Upper lobe of left lung (tissue), 4 donors: ENCODE results near the gene ITGA8.

ENCODE experiments used
- EP300 ChIP-seq, 4 donors: sonication (generic); formaldehyde crosslinking; IDR thresholded peaks; one replicate each; pipeline ENCODE4 v1.5.1; 2017; ENCODE audit warnings: antibody characterized with exemption in 4 of 4, control low read depth in 2 of 4
- POLR2A ChIP-seq, 4 donors: fragments of 450-650 bp; IDR thresholded peaks; one replicate each; pipeline ENCODE4 v1.5.1; 2016 to 2017; ENCODE audit warnings: antibody characterized with exemption in 4 of 4, mild to moderate bottlenecking in 2 of 4
- POLR2AphosphoS5 ChIP-seq, 2 donors: sonication (generic); formaldehyde crosslinking; IDR thresholded peaks; one replicate each; pipeline ENCODE4 v1.5.1; 2017; ENCODE audit warnings: antibody characterized with exemption in 2 of 2
- TF ChIP-seq, protein P1 (sequence below), 6 experiments: fragments of 450-650 bp in 4 of 6; fragments of 200-600 bp in 2 of 6; sonication (generic) in 2 of 6; IDR thresholded peaks; one replicate each; pipeline ENCODE4 v1.5.1; 2016 to 2019; ENCODE audit warnings: antibody characterized with exemption in 6 of 6

DNA sequence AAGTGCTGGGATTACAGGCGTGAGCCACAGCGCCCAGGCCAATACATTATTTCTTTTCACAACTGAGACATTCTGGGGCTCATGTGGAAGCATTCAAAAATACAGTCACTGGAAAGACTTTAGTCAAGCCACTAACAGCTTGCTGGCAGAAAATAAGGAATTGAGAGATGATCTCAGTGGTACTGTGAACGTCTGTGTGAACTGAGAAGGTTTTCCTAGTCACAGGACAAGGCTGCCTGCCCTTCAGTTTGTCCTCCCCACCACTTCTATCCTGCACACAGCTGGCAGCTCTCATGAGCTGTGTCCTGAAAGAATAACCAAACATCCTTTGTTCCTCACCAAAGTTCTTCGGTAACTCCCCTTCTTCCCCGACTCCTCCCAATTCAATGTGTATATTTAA, 31.3 kb upstream of the ITGA8 start:
- TF ChIP-seq POLR2A (IDR thresholded peaks at IDR 0.05) (no peak), POLR2AphosphoS5 (IDR thresholded peaks at IDR 0.05) (no peak), EP300 (IDR thresholded peaks at IDR 0.05) (no peak)
- TF ChIP-seq, protein P1, sequence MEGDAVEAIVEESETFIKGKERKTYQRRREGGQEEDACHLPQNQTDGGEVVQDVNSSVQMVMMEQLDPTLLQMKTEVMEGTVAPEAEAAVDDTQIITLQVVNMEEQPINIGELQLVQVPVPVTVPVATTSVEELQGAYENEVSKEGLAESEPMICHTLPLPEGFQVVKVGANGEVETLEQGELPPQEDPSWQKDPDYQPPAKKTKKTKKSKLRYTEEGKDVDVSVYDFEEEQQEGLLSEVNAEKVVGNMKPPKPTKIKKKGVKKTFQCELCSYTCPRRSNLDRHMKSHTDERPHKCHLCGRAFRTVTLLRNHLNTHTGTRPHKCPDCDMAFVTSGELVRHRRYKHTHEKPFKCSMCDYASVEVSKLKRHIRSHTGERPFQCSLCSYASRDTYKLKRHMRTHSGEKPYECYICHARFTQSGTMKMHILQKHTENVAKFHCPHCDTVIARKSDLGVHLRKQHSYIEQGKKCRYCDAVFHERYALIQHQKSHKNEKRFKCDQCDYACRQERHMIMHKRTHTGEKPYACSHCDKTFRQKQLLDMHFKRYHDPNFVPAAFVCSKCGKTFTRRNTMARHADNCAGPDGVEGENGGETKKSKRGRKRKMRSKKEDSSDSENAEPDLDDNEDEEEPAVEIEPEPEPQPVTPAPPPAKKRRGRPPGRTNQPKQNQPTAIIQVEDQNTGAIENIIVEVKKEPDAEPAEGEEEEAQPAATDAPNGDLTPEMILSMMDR (IDR thresholded peaks at IDR 0.05): no peak
